CD14-positive monocyte (primary cell): Measurements from ENCODE around the gene TMPRSS3. TPM values are rescaled to one million over a fixed set of nuclear protein-coding genes. Genes with fewer than 3 reads are reported as not detected.

Source experiments
- DNase-seq, 3 donors: peaks; one replicate each; pipeline ENCODE4 v3.0.0-alpha.2; 2011 to 2022
- H2AFZ ChIP-seq: 2 replicates; pipeline ENCODE4 v1.6.0; 2012; ENCODE audit warnings: mild to moderate bottlenecking, low read depth, low read length, inconsistent platforms; ENCODE audit not compliant: insufficient read depth, poor library complexity, severe bottlenecking
- H3K27ac ChIP-seq, 2 donors: 1 replicate in 1 of 2; 2 replicates in 1 of 2; pipeline ENCODE4 v1.5.1; 2012 to 2013; ENCODE audit warnings: low read length in 2 of 2, control low read depth in 1 of 2, inconsistent platforms in 1 of 2, low read depth in 1 of 2, mild to moderate bottlenecking in 1 of 2
- H3K27me3 ChIP-seq, 2 donors: one replicate each; pipeline versions ENCODE4 v1.6.0 to v1.6.1; 2011 to 2013; ENCODE audit warnings: low read length in 2 of 2; ENCODE audit not compliant: control insufficient read depth in 2 of 2, insufficient read depth in 2 of 2
- H3K36me3 ChIP-seq, 2 donors: replicated peaks in 1 of 2; 1 replicate in 1 of 2; 2 replicates in 1 of 2; pipeline versions ENCODE4 v1.5.1 to v1.6.1; 2012 to 2013; ENCODE audit warnings: low read length in 2 of 2, control low read depth in 1 of 2, inconsistent platforms in 1 of 2, mild to moderate bottlenecking in 1 of 2; ENCODE audit not compliant: insufficient read depth in 2 of 2, control insufficient read depth in 1 of 2
- H3K4me1 ChIP-seq, 2 donors: 1 replicate in 1 of 2; 2 replicates in 1 of 2; pipeline versions ENCODE4 v1.5.1 to v1.6.1; 2012 to 2013; ENCODE audit warnings: low read length in 2 of 2, control low read depth in 1 of 2, inconsistent platforms in 1 of 2, mild to moderate bottlenecking in 1 of 2, moderate library complexity in 1 of 2; ENCODE audit not compliant: insufficient read depth in 2 of 2, control insufficient read depth in 1 of 2
- H3K4me2 ChIP-seq: replicated peaks from 2 replicates; pipeline ENCODE3; 2012; ENCODE audit warnings: low read length, moderate library complexity, mild to moderate bottlenecking; ENCODE audit not compliant: poor library complexity, severe bottlenecking; ENCODE audit errors: extremely low read depth
- H3K4me3 ChIP-seq, 3 experiments: fragments of 200-600 bp in 1 of 3; sonication (generic) in 1 of 3; replicated peaks in 1 of 3; 1 replicate in 2 of 3; 2 replicates in 1 of 3; pipeline ENCODE4 v1.5.1; 2011 to 2013; ENCODE audit warnings: low read length in 3 of 3, mild to moderate bottlenecking in 3 of 3, control low read depth in 2 of 3, low read depth in 2 of 3, inconsistent platforms in 1 of 3, moderate library complexity in 1 of 3
- H3K79me2 ChIP-seq: 2 replicates; pipeline ENCODE4 v1.6.0; 2012; ENCODE audit warnings: mild to moderate bottlenecking, control low read depth, inconsistent platforms, low read length, moderate library complexity; ENCODE audit not compliant: insufficient read depth
- H3K9ac ChIP-seq: 2 replicates; pipeline ENCODE4 v1.6.0; 2017; ENCODE audit warnings: low read length, mild to moderate bottlenecking; ENCODE audit not compliant: insufficient read depth, poor library complexity, severe bottlenecking
- H3K9me3 ChIP-seq, 2 donors: replicated peaks in 1 of 2; 1 replicate in 1 of 2; 2 replicates in 1 of 2; pipeline versions ENCODE4 v1.5.1 to v1.6.1; 2012 to 2013; ENCODE audit warnings: low read length in 2 of 2, control low read depth in 1 of 2; ENCODE audit not compliant: control insufficient read depth in 1 of 2, insufficient read depth in 1 of 2
- H4K20me1 ChIP-seq: 2 replicates; pipeline ENCODE4 v1.6.0; 2012; ENCODE audit warnings: mild to moderate bottlenecking, low read length, control low read depth, moderate library complexity; ENCODE audit not compliant: insufficient read depth
- H3K27ac Mint-ChIP-seq, 7 donors: one replicate each; pipeline ENCODE4 v1.8.0; 2020; ENCODE audit warnings: mild to moderate bottlenecking in 7 of 7, mixed read lengths in 7 of 7, moderate library complexity in 6 of 7, inconsistent platforms in 2 of 7
- H3K27me3 Mint-ChIP-seq, 3 donors: one replicate each; pipeline ENCODE4 v1.8.0; 2021 to 2022; ENCODE audit warnings: low read depth in 3 of 3, mild to moderate bottlenecking in 3 of 3, mixed read lengths in 3 of 3, moderate library complexity in 3 of 3, inconsistent platforms in 1 of 3
- H3K36me3 Mint-ChIP-seq, 2 donors: one replicate each; pipeline ENCODE4 v1.8.0; 2020; ENCODE audit warnings: mixed read lengths in 2 of 2, inconsistent platforms in 1 of 2, mild to moderate bottlenecking in 1 of 2
- H3K4me1 Mint-ChIP-seq: one replicate; pipeline ENCODE4 v1.8.0; 2020; ENCODE audit warnings: mild to moderate bottlenecking, mixed read lengths
- H3K4me3 Mint-ChIP-seq, 2 donors: one replicate each; pipeline ENCODE4 v1.8.0; 2020; ENCODE audit warnings: mild to moderate bottlenecking in 2 of 2, mixed read lengths in 2 of 2, moderate library complexity in 1 of 2
- H3K9me3 Mint-ChIP-seq, 7 donors: one replicate each; pipeline ENCODE4 v1.8.0; 2020 to 2022; ENCODE audit warnings: mixed read lengths in 7 of 7, mild to moderate bottlenecking in 6 of 7, moderate library complexity in 6 of 7, inconsistent platforms in 2 of 7
- CTCF ChIP-seq: fragments of 200-600 bp; IDR thresholded peaks from one replicate; pipeline ENCODE4 v1.8.0; 2022; ENCODE audit warnings: antibody characterized with exemption, mild to moderate bottlenecking
- WGBS: methylation state at CpG from one replicate; pipeline ENCODE4 v1.1.5; 2013; ENCODE audit warnings: missing lambda C conversion rate; ENCODE audit not compliant: insufficient coverage; 5-methylcytosine and 5-hydroxymethylcytosine counted together
- intact Hi-C, 2 donors: fragments of 100-400 bp; cut with micrococcal nuclease; formaldehyde crosslinking; loops; one replicate each; pipeline versions ENCODE4 v1.15.0 to v1.15.1; 2023
- polyA plus RNA-seq, 3 donors: library from polyadenylated mRNA; depleted of rRNA in 1 of 3; unstranded in 2 of 3; stranded (reverse) in 1 of 3; fragments of 300-500 nt in 2 of 3; fragments of >200 nt in 1 of 3; fragmentation: Illumina TruSeq in 2 of 3; gene quantifications; 1 replicate in 2 of 3; 2 replicates in 1 of 3; pipeline ENCODE4 v1.2.3, GENCODE V29; 2012 to 2021

Gene TMPRSS3
- polyA plus RNA-seq, 3 donors, result 0.30 TPM; not detected in 2

- 88% methylated on average over 12 of the region's 14 CpGs for WGBS
- no peak overlapping the region for H2AFZ ChIP-seq
- H3K27me3 ChIP-seq, result no peaks in the 10 kb centered on the region
- H3K27ac Mint-ChIP-seq, result no peak overlapping the region
- H4K20me1 ChIP-seq, result no peaks in the 10 kb centered on the region
- H3K36me3 Mint-ChIP-seq, result no peaks in the 10 kb centered on the region
- peaks cover 0 to 5% (median 2%) of the 10 kb centered on the region in 7 donors for H3K9me3 Mint-ChIP-seq
- H3K4me3 Mint-ChIP-seq, result no peak overlapping the region
- H3K27ac ChIP-seq, result no peak overlapping the region
- peaks cover 0 to 2% (median 0%) of the 10 kb centered on the region in 3 donors for H3K27me3 Mint-ChIP-seq
- H3K9ac ChIP-seq, result no peak overlapping the region
- no peaks in the 10 kb centered on the region for H3K36me3 ChIP-seq
- intact Hi-C loops, result no loop called here
- no peak overlapping the region for H3K4me2 ChIP-seq
- TF ChIP-seq CTCF, result no peak
- DNase-seq, result no peak
- no peak overlapping the region for H3K4me3 ChIP-seq
- no peaks in the 10 kb centered on the region for H3K4me1 ChIP-seq
- no peaks in the 10 kb centered on the region for H3K4me1 Mint-ChIP-seq
- H3K79me2 ChIP-seq, result no peaks in the 10 kb centered on the region
- H3K9me3 ChIP-seq, result no peaks in the 10 kb centered on the region
Measured at GRCh38 chr21:42397746-42398394, 2.0 kb upstream of the TMPRSS3 start.

DNA sequence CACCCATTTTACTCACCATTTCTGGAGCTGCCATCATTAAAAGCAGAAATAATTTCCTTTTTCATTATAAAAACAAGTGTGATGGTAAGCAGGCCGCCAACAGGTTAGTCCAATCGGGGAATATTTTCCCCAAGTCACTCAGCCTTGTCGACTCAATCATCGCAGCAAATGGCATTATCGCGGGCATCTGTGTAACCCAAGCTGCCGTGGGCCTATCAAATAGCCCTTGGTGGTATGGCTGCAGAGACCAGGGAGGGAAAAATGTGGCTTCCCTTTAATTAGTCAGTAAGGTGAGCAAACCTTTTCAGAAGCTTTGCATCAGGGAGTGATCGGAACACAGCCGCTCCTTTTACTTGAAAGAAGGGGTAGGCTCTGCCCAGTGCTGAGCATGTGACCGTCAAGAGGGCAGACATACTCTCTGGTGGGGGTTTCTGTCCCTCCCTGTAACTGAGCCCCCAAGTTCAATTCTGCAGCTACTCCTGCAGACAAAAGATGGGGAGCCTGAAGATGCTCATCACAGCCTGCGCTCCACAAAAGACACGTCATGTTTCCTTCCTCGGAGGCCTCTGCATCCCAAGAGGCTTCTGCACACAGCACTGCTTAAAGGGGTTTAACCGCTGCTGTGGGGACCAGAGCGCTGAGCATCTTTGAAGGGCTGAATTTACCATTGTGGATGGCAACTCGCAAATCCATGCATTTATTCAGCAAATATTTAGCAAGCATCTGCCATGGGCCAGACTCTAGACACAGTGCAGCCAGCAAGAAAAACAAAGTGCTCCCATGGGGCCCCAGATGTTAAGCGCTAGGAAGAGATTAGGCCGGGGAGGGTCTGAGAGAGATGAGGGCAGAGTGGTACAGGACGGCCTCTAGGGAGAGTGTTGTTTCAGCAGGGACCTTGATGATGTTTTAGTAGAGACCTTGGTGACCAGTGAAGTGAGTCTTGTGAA lies 1.2 kb upstream of the TMPRSS3 start:
- DNase-seq, result no peak
- H3K9me3 Mint-ChIP-seq, result peaks cover 0 to 5% (median 2%) of the 10 kb centered on the region in 7 donors
- H3K4me1 Mint-ChIP-seq, result no peaks in the 10 kb centered on the region
- no peaks in the 10 kb centered on the region for H3K27me3 ChIP-seq
- no peak overlapping the region for H3K27ac Mint-ChIP-seq
- H3K27me3 Mint-ChIP-seq, result peaks cover 0 to 3% (median 0%) of the 10 kb centered on the region in 3 donors
- TF ChIP-seq CTCF, result no peak
- H3K79me2 ChIP-seq, result no peaks in the 10 kb centered on the region
- no peak overlapping the region for H3K4me2 ChIP-seq
- no peaks in the 10 kb centered on the region for H3K36me3 ChIP-seq
- no peaks in the 10 kb centered on the region for H3K4me1 ChIP-seq
- no peak overlapping the region for H3K27ac ChIP-seq
- intact Hi-C loops, result no loop called here
- no peak overlapping the region for H2AFZ ChIP-seq
- no peak overlapping the region for H3K4me3 ChIP-seq
- 96% methylated on average over 14 of the region's 19 CpGs for WGBS
- no peaks in the 10 kb centered on the region for H4K20me1 ChIP-seq
- H3K36me3 Mint-ChIP-seq, result no peaks in the 10 kb centered on the region
- H3K9me3 ChIP-seq, result no peaks in the 10 kb centered on the region
- H3K9ac ChIP-seq, result no peak overlapping the region
- H3K4me3 Mint-ChIP-seq, result no peak overlapping the region
